NCI-H187 (cell line): Measurements from ENCODE around the gene FRMD4A.

Experiments used
- DNase-seq, 2 experiments: peaks; one replicate each; lab custom pipeline; 2025; lab: John Stamatoyannopoulos, UW

The FRMD4A gene

GRCh38 chr10:13703101-13703818 lies 627.5 kb downstream of the FRMD4A start:
- DNase-seq = no peak

GRCh38 chr10:13701157-13701919 lies 629.4 kb downstream of the FRMD4A start:
- DNase-seq = no peak

DNA sequence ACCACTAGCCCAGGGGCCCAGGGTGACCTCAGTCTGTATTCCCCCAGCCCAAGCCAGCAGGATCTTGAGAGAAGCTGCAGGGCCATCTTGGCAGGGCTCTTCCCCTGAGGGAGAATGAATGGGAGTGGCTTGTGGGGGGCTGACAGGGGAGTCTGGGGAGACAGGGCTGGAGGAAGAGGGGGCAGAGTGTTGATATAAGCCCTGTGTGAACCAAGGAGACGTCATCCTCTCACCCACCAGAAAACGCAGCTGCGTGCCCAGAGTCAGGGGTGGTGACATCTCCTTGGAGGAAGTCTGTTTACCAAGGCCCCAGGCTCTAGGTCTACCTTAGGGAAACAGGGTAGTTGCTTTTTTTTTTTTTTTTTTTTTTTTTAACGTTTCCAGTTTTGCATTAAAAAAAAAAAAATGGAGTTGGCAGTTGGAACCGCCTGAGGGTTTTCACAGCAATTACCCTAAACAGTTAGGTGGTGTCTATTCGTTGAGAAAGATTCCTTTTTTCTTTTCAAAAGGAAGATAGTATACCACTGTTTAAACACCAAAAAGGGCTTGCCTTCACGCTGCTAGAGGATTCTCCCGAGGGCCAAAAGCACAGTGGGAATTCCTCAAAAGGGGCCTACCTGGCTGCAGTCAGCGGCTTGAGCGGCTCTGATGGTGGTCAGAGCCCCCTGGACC lies 630.1 kb downstream of the FRMD4A start:
- no peak for DNase-seq

DNA sequence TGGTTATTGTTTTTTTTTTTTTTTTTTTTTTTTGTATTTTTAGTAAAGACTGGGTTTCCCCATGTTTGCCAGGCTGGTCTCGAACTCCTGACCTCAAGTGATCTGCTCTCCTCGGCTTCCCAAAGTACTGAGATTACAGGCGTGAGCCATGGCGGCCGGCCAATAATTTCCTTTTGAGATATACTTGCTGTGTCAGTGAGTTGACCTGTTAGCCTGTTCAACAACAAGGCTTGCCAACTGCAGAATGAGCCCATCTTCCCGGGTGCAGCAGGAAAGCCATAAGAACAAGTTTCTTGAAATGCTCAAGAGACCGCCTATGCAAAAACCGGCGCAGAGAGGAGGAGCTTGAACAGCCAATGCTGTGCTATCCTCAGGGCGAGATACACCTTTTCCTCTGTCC lies 631.5 kb downstream of the FRMD4A start:
- DNase-seq = no peak

DNA sequence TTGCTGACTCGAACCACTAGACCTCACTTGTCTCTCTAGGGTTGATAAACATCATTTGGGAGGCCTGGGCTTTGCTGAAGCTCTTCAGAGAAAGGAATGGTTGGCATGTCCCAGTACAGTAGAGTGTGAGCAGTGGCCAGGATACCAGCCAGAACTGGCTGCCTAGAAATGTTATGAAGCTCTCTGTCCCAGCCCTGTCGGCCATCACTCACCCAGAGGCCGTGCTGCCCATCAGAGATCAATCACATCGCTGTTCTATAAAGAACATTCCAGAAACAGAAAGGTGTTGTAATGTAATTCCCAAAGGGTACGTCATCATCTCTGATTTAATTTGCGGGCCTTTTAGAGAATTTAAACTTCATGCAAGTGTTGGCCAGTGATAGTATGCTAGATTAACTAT lies 632.5 kb downstream of the FRMD4A start:
- DNase-seq = no peak

- DNase-seq = no peak
These were observed 634.7 kb downstream of the FRMD4A start for GRCh38 chr10:13696071-13696470.

DNA sequence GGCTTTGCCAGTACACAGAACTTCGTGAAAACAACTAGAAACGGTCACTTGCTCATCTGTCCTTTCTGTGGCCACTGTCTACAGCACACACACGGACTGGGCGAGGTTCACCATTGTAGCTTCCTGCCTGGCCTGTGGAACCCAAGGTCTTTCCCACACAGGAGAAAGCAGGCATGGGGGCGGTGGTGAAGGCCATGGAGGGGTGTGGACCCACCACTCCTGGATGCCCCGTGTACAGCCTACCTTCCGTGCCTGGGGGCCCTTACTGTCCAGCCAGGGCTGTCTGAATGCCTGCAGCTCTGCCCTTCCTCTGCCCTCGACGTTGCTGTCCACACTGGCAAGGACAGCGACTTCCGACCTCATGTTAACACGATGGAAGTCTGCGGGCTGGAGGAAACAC lies 635.1 kb downstream of the FRMD4A start:
- DNase-seq = no peak

DNA sequence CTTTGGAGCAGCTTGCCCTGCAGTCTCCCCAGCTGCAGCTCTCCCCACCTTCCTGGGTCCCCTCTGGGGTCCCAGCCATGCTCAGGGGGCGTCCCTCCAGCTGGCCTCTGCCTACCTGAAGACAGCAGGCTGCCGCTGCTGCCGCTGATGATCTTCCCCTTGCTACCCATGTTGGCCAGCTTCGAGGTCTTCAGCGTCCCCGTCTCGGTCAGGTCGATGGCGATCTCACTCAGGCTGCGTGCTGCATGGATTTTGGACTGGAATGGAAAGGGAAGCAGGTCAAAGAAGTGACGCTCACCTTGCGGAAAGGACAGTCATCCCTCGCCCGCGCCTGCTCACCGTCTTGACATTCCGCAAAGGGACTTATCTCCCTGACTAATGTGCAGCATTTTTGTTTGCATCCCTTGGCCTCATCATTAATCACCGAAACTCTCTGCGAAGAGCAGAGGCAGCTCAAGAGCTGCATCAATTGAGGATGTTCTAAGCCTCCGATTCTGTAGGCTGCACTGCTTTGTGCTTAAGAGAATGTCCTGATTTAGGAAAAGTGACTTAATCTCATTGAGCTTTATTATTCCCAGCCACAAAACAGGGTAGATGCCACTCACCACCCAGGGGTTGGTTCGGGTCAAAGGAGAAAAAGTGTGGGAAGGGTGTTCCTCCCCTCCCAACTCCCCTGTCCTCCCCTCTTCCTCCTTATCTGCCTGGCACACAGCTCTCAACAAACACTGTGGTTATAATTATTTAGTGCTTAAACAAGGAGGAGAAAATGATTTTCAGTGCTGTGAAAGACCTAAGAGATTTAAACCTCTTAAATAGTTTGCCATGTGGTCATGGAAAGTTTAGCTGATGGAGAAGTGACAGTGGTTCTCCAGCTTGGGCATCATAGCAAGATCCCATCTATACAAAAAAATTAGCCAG lies 636.7 kb downstream of the FRMD4A start:
- DNase-seq = no peak

GRCh38 chr10:13690281-13690825 lies 640.4 kb downstream of the FRMD4A start:
- no peak for DNase-seq

DNA sequence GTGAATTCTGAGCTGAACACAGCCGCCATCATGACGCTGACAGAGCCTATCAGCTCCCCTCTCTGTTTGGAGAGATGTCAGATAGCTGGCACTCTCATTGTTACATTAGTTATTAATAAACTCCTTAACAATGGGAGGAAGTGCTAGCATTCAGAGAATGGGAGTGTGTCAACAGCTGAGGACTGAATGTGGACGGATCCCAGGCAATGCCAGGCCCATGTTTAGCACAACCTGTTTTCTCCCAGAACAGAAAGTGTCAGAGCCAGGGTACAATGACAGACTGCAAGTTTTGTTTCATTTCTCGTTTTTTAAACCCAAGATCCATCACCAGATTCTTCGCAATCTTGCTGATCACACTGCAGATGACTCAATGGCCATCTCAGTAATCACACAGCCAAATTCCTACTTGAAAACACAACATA lies 644.4 kb downstream of the FRMD4A start:
- DNase-seq = no peak

- no peak for DNase-seq
These were observed 644.8 kb downstream of the FRMD4A start for GRCh38 chr10:13685885-13686284.

GRCh38 chr10:13684806-13685482 lies 645.8 kb downstream of the FRMD4A start:
- DNase-seq = no peak

- DNase-seq = no peak
These were observed 646.4 kb downstream of the FRMD4A start for GRCh38 chr10:13684252-13684791.

- no peak for DNase-seq
These were observed 647.7 kb downstream of the FRMD4A start for GRCh38 chr10:13683017-13683416.

- DNase-seq = no peak
These were observed 648.8 kb downstream of the FRMD4A start for GRCh38 chr10:13681960-13682359.

DNA sequence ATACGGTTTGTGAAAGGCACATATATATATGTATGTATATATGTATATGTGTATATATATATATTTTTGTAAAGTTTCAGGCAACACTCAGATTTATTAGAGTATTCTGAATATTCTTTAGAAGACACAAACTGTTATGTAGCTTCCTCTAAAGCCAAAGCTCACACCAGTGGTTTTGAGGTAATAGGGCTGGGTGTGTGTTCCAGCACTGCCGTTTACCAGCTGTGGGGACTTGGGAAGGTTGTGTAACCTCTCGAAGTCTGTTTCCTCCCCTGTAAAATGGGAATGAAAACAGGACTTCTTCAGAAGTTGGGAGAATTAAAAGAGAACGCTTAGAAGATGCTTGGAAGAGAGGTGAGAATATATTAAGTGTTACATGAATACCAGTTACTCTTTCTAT lies 649.2 kb downstream of the FRMD4A start:
- DNase-seq = no peak

DNA sequence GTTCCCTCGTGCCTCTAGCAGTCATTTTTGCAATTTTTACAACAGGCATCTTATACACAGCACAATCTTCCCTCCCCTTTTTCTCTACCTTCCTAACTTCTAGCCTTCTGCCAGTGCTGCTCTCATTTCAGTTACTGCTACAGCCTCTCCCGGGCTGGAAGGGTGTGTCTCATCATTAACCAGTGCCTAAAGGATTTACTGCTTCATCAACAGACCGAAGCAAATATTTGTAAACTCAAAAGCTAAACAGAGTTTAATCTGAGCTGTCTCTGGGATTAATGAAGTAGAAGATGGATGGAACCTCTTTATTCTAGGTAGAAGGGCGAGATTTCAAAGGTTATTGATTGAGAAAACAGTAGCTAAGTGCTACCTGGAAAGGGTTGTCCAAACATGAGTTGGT lies 649.6 kb downstream of the FRMD4A start:
- DNase-seq = no peak

DNA sequence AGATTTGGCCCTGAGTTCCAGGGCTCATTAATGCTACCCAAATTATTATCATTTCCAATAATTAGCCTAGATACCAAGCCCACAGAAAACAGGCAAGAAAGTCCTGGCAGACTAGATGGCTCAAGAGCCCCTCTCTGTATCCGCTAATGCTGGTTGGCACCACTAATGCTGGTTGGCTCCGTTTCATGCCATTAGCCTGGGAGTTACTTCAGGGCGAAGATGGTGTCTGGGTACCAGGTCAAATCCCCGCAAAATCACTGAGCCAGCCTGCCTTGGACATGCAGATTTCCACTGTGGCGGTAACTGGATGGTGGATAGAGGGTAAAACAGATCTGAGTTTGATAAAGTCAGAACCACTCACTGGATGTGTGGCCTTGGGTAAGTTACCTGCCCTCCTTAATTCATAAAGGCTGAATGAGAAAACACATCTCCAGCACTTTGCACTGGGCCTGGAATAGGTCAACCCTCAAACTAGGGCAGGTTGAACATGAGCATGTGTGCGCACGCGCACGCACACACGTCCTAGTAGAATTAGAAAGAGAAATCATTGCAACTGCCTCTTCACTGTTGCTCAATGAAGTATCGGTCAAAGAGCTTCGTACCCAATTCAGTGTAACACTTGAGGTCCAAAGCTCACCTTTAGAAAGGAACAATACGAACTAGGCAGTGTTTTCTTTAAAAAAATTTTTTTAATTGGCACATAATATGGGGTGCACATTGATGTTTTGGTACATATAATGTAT lies 652.5 kb downstream of the FRMD4A start:
- no peak for DNase-seq

GRCh38 chr10:13674645-13675588 lies 655.8 kb downstream of the FRMD4A start:
- DNase-seq = no peak
